ELF-1 (cell line): Measurements from ENCODE around the gene LANCL2.
"Not testable (repeated sequence)": the region's sequence is repeated elsewhere in the genome, so short reads cannot be mapped to it uniquely, and the experiment has no call there.

Experiments
- DNase-seq: peaks from one replicate; pipeline ENCODE4 v3.0.0-alpha.2; 2016; ENCODE audit warnings: low read depth, low spot score

The LANCL2 gene

GRCh38 chr7:55470261-55470660 lies 105.1 kb downstream of the LANCL2 start:
- DNase-seq: no peak

GRCh38 chr7:55471594-55471993 lies 106.5 kb downstream of the LANCL2 start:
- not testable (repeated sequence) for DNase-seq

GRCh38 chr7:55472406-55472805 lies 107.3 kb downstream of the LANCL2 start:
- DNase-seq: not testable (repeated sequence)

- peak; percentile 14 for DNase-seq
Measured at GRCh38 chr7:55472928-55473725, 108.0 kb downstream of the LANCL2 start.

- DNase-seq: no peak
Measured at GRCh38 chr7:55473932-55474331, 108.8 kb downstream of the LANCL2 start.

- DNase-seq: no peak
Measured at GRCh38 chr7:55474944-55475854, 110.1 kb downstream of the LANCL2 start.

- no peak for DNase-seq
Measured at GRCh38 chr7:55475855-55476803, 111.0 kb downstream of the LANCL2 start.

GRCh38 chr7:55476852-55477780 lies 112.0 kb downstream of the LANCL2 start:
- DNase-seq: no peak

- no peak for DNase-seq
Measured at GRCh38 chr7:55477781-55478374, 112.7 kb downstream of the LANCL2 start.

- DNase-seq: no peak
Measured at GRCh38 chr7:55478700-55479099, 113.6 kb downstream of the LANCL2 start.

- no peak for DNase-seq
Measured at GRCh38 chr7:55481155-55481554, 116.0 kb downstream of the LANCL2 start.

GRCh38 chr7:55483046-55483445 lies 117.9 kb downstream of the LANCL2 start:
- no peak for DNase-seq
